H1 (cell line): ENCODE data around the gene SLC27A5. TPM values are rescaled to one million over a fixed set of nuclear protein-coding genes. Genes with fewer than 3 reads are reported as not detected.

Experiments used
- CTCF ChIA-PET: fragments of 300-600 bp; sonication (Branson Sonifier 250); formaldehyde crosslinking; loops from one replicate; lab custom pipeline; 2021; ENCODE audit not compliant: partially characterized antibody; lab: Charles Lee
- POLR2A ChIA-PET: fragments of 300-600 bp; sonication (Branson Sonifier 250); formaldehyde crosslinking; loops from one replicate; lab custom pipeline; 2021; ENCODE audit warnings: inconsistent platforms; ENCODE audit not compliant: partially characterized antibody; lab: Charles Lee
- DNase-seq, 2 experiments: peaks; one replicate each; pipeline versions ENCODE4 v3.0.0 to v3.0.0-alpha.2; 2010 to 2022; ENCODE audit warnings: low spot score in 2 of 2, low read depth in 1 of 2, mixed read lengths in 1 of 2
- FAIRE-seq: peaks from 2 replicates; lab custom pipeline; 2011; peaks lifted over from hg19 to GRCh38; lab: Jason Lieb, UNC
- H2AFZ ChIP-seq: 2 replicates; pipeline ENCODE4 v1.8.1; 2012; ENCODE audit warnings: low read length, inconsistent platforms
- H2AK5ac ChIP-seq: 2 replicates; pipeline ENCODE4 v1.6.1; 2013; ENCODE audit warnings: low read depth, low read length
- H2BK120ac ChIP-seq: replicated peaks from 2 replicates; pipeline ENCODE3; 2013; ENCODE audit warnings: low read depth, low read length, inconsistent platforms
- H2BK12ac ChIP-seq: 2 replicates; pipeline ENCODE4 v1.6.1; 2013; ENCODE audit warnings: low read depth, low read length
- H2BK15ac ChIP-seq: 2 replicates; pipeline ENCODE4 v1.6.1; 2013; ENCODE audit warnings: low read length
- H2BK20ac ChIP-seq: 2 replicates; pipeline ENCODE4 v1.6.1; 2013; ENCODE audit warnings: low read length
- H2BK5ac ChIP-seq: 2 replicates; pipeline ENCODE4 v1.6.1; 2013; ENCODE audit warnings: low read depth, low read length
- H3K14ac ChIP-seq: 2 replicates; pipeline ENCODE4 v1.6.1; 2013; ENCODE audit warnings: inconsistent platforms; ENCODE audit not compliant: insufficient read length
- H3K18ac ChIP-seq: 2 replicates; pipeline ENCODE4 v1.6.1; 2013; ENCODE audit warnings: low read length; ENCODE audit errors: extremely low read depth
- H3K23ac ChIP-seq: 2 replicates; pipeline ENCODE4 v1.6.1; 2013; ENCODE audit warnings: inconsistent platforms; ENCODE audit not compliant: insufficient read length
- H3K23me2 ChIP-seq: 2 replicates; pipeline ENCODE4 v1.6.1; 2013; ENCODE audit warnings: low read depth, low read length
- H3K27ac ChIP-seq: 2 replicates; pipeline ENCODE4 v1.6.1; 2011; ENCODE audit warnings: low read depth, low read length, inconsistent platforms
- H3K27me3 ChIP-seq, 4 experiments: replicated peaks in 1 of 4; 1 replicate in 1 of 4; 2 replicates in 3 of 4; pipeline versions ENCODE4 v1.6.1 to v1.8.1; 2011 to 2013; ENCODE audit warnings: low read length in 3 of 4, mild to moderate bottlenecking in 3 of 4, inconsistent platforms in 2 of 4, mixed read lengths in 2 of 4, moderate library complexity in 1 of 4; ENCODE audit not compliant: control insufficient read depth in 3 of 4, insufficient read depth in 3 of 4; ENCODE audit errors: extremely low read depth in 1 of 4
- H3K36me3 ChIP-seq, 4 experiments: 2 replicates each; pipeline versions ENCODE4 v1.6.1 to v1.8.1; 2011 to 2013; ENCODE audit warnings: mild to moderate bottlenecking in 4 of 4, low read length in 3 of 4, moderate library complexity in 2 of 4, control low read depth in 1 of 4, inconsistent platforms in 1 of 4; ENCODE audit not compliant: insufficient read depth in 4 of 4, control insufficient read depth in 2 of 4
- H3K4ac ChIP-seq: replicated peaks from 2 replicates; pipeline ENCODE3; 2013; ENCODE audit warnings: low read length, low read depth, mixed read lengths, inconsistent platforms; ENCODE audit not compliant: insufficient read length
- H3K4me1 ChIP-seq, 4 experiments: replicated peaks in 1 of 4; 1 replicate in 1 of 4; 2 replicates in 3 of 4; pipeline versions ENCODE4 v1.6.1 to v1.8.1; 2011 to 2013; ENCODE audit warnings: low read length in 3 of 4, inconsistent platforms in 2 of 4, mixed read lengths in 1 of 4; ENCODE audit not compliant: insufficient read depth in 4 of 4, control insufficient read depth in 3 of 4
- H3K4me2 ChIP-seq, 2 experiments: 2 replicates each; pipeline versions ENCODE4 v1.6.1 to v1.8.1; 2011 to 2013; ENCODE audit warnings: low read depth in 2 of 2, low read length in 2 of 2, control low read depth in 1 of 2, inconsistent platforms in 1 of 2, mild to moderate bottlenecking in 1 of 2; ENCODE audit not compliant: insufficient read depth in 1 of 2
- H3K4me3 ChIP-seq, 4 experiments: fragments of 200-600, 300-600 bp in 1 of 4; sonication (generic), shearing (Covaris generic), sonication (Bioruptor Twin) in 1 of 4; 2 replicates each; pipeline versions ENCODE4 v1.5.1 to v1.8.1; 2011 to 2016; ENCODE audit warnings: low read length in 4 of 4, low read depth in 3 of 4, control low read depth in 2 of 4, inconsistent platforms in 2 of 4, mild to moderate bottlenecking in 2 of 4, mixed read lengths in 1 of 4, moderate library complexity in 1 of 4; ENCODE audit not compliant: insufficient read depth in 2 of 4; ENCODE audit errors: extremely low read depth in 1 of 4
- H3K56ac ChIP-seq: replicated peaks from 2 replicates; pipeline ENCODE3; 2013; ENCODE audit warnings: low read depth, mild to moderate bottlenecking, mixed read lengths, low read length, inconsistent platforms; ENCODE audit not compliant: insufficient read length
- H3K79me1 ChIP-seq: 2 replicates; pipeline ENCODE4 v1.6.1; 2013; ENCODE audit warnings: low read depth, low read length, control low read depth
- H3K79me2 ChIP-seq, 2 experiments: 2 replicates each; pipeline versions ENCODE4 v1.6.1 to v1.8.1; 2012 to 2013; ENCODE audit warnings: low read length in 2 of 2, mild to moderate bottlenecking in 2 of 2, inconsistent platforms in 1 of 2; ENCODE audit not compliant: insufficient read depth in 2 of 2, control insufficient read depth in 1 of 2
- H3K9ac ChIP-seq, 4 experiments: replicated peaks in 1 of 4; 1 replicate in 1 of 4; 2 replicates in 3 of 4; pipeline versions ENCODE4 v1.6.1 to v1.8.1; 2011 to 2013; ENCODE audit warnings: low read depth in 3 of 4, low read length in 3 of 4, control low read depth in 2 of 4, mild to moderate bottlenecking in 2 of 4, moderate library complexity in 2 of 4, inconsistent platforms in 1 of 4; ENCODE audit errors: extremely low read depth in 1 of 4
- H3K9me3 ChIP-seq, 2 experiments: 2 replicates each; pipeline versions ENCODE4 v1.6.1 to v1.8.1; 2012 to 2013; ENCODE audit warnings: mild to moderate bottlenecking in 2 of 2, moderate library complexity in 2 of 2, control low read depth in 1 of 2, inconsistent platforms in 1 of 2, low read depth in 1 of 2, low read length in 1 of 2, mixed read lengths in 1 of 2; ENCODE audit not compliant: insufficient read depth in 2 of 2
- H4K20me1 ChIP-seq, 2 experiments: replicated peaks in 1 of 2; 2 replicates each; pipeline versions ENCODE3 to v1.8.1; 2011 to 2013; ENCODE audit warnings: inconsistent platforms in 2 of 2, low read length in 2 of 2, mild to moderate bottlenecking in 1 of 2; ENCODE audit not compliant: insufficient read depth in 2 of 2, control insufficient read depth in 1 of 2
- H4K5ac ChIP-seq: 2 replicates; pipeline ENCODE4 v1.6.1; 2013; ENCODE audit warnings: low read length, low read depth, mixed read lengths, inconsistent platforms; ENCODE audit not compliant: insufficient read length
- H4K8ac ChIP-seq: 2 replicates; pipeline ENCODE4 v1.8.0; 2013; ENCODE audit warnings: mild to moderate bottlenecking, moderate library complexity, low read length, inconsistent platforms; ENCODE audit not compliant: insufficient read depth; ENCODE audit errors: extremely low read depth
- H4K91ac ChIP-seq: replicated peaks from 2 replicates; pipeline ENCODE3; 2013; ENCODE audit warnings: low read length, mixed read lengths, inconsistent platforms; ENCODE audit not compliant: insufficient read length
- CEBPB ChIP-seq: IDR thresholded peaks from 2 replicates; pipeline ENCODE4 v1.6.1; 2012; ENCODE audit warnings: low read depth, low read length
- CHD2 ChIP-seq: IDR thresholded peaks from 2 replicates; pipeline ENCODE4 v1.6.1; 2012; ENCODE audit warnings: low read length, improper control_type of control experiment
- EP300 ChIP-seq, 2 experiments: IDR thresholded peaks; 1 replicate in 1 of 2; 2 replicates in 1 of 2; pipeline ENCODE4 v1.6.1; 2011 to 2012; ENCODE audit warnings: low read depth in 2 of 2, low read length in 2 of 2, mild to moderate bottlenecking in 2 of 2, borderline replicate concordance in 1 of 2, inconsistent platforms in 1 of 2, moderate library complexity in 1 of 2
- JUND ChIP-seq: IDR thresholded peaks from 2 replicates; pipeline ENCODE4 v1.6.1; 2011; ENCODE audit warnings: mild to moderate bottlenecking, improper control_type of control experiment, low read length
- KDM4A ChIP-seq: IDR thresholded peaks from one replicate; pipeline ENCODE4 v1.7.1; 2012; ENCODE audit warnings: low read depth, mild to moderate bottlenecking, moderate library complexity, low read length, inconsistent platforms; ENCODE audit not compliant: severe bottlenecking
- MAFK ChIP-seq: IDR thresholded peaks from 2 replicates; pipeline ENCODE4 v1.6.1; 2012; ENCODE audit warnings: low read depth, mild to moderate bottlenecking, improper control_type of control experiment, low read length
- NRF1 ChIP-seq: IDR thresholded peaks from 2 replicates; pipeline ENCODE4 v1.6.1; 2011; ENCODE audit warnings: mild to moderate bottlenecking, low read depth, low read length, improper control_type of control experiment
- RBBP5 ChIP-seq: IDR thresholded peaks from 2 replicates; pipeline ENCODE4 v1.7.1; 2012; ENCODE audit warnings: low read depth, mild to moderate bottlenecking, inconsistent platforms, low read length, moderate library complexity, borderline replicate concordance
- SIRT6 ChIP-seq: IDR thresholded peaks from one replicate; pipeline ENCODE4 v1.7.1; 2012; ENCODE audit warnings: low read length, inconsistent platforms
- ZNF274 ChIP-seq: IDR thresholded peaks from 2 replicates; pipeline ENCODE4 v1.7.0; 2012; ENCODE audit warnings: low read length, borderline replicate concordance; ENCODE audit errors: extremely low read depth
- WGBS, 2 experiments: shearing (Covaris generic) in 1 of 2; methylation state at CpG; one replicate each; pipeline versions ENCODE4 v1.1.6 to v1.1.7; 2013 to 2015; ENCODE audit warnings: low lambda C conversion rate in 2 of 2, mixed read lengths in 2 of 2, inconsistent platforms in 1 of 2, low coverage in 1 of 2, missing lambda C conversion rate in 1 of 2; ENCODE audit not compliant: insufficient replicate concordance in 2 of 2, insufficient coverage in 1 of 2, insufficient read length in 1 of 2; ENCODE audit errors: extremely low coverage in 1 of 2, missing lambda C conversion rate in 1 of 2; 5-methylcytosine and 5-hydroxymethylcytosine counted together
- polyA plus RNA-seq, 7 experiments: library from polyadenylated mRNA; depleted of rRNA in 3 of 7; stranded (reverse) in 5 of 7; unstranded in 2 of 7; fragments of >200 nt in 5 of 7; fragments of 200-250 nt in 2 of 7; gene quantifications; 1 replicate in 5 of 7; 2 replicates in 1 of 7; 4 replicates in 1 of 7; pipeline versions ENCODE4 v1.2.1 to v1.2.3, GENCODE V29; 2011 to 2013; ENCODE audit warnings: missing spikeins in 2 of 7, mixed read lengths in 2 of 7
- total RNA-seq: library from RNA; stranded (reverse); fragmentation: NEBNext Ultra II Directional; extraction: Animal tissue kit (Norgen Biotek cat#: 25700); gene quantifications from 2 replicates; pipeline ENCODE4 v1.2.1, GENCODE V29; 2021
- TF ChIP-seq, protein P1 (sequence below): IDR thresholded peaks from 2 replicates; pipeline ENCODE4 v1.6.1; 2011; ENCODE audit warnings: low read length, improper control_type of control experiment

The SLC27A5 gene
- total and polyA plus RNA-seq, 2 of the 8 experiments (the other 6 are each of a cell fraction or from before 2014, with no cell fraction given): 25.1 to 80.5 TPM

DNA sequence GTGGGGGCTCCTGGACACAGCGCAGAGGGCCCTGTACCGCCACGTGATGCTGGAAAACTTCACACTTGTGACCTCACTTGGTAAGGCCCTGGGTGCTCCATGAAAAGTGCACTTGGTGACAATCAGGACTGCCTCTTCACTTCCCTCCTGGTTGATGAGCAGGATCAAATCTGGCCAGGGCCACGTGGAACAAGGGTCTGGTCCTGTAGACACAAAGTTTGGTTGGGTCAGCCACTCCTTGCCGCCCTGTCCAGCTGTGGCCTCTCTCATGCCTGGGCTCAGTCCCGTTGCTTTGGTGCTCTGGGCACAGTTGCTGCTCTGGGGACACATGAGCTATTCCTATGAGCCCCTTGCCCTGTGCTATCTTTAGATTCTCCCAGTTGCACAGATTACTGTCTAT lies 58.0 kb downstream of the SLC27A5 start:
- no peaks in the 10 kb centered on the region for H4K20me1 ChIP-seq
- no peak overlapping the region for H2BK5ac ChIP-seq
- no peak overlapping the region for H2BK12ac ChIP-seq
- no peak overlapping the region for H3K4ac ChIP-seq
- no peak overlapping the region for H3K4me3 ChIP-seq
- no peak overlapping the region for H2BK20ac ChIP-seq
- no peak overlapping the region for H2BK15ac ChIP-seq
- DNase-seq (no peak), FAIRE-seq (no peak)
- no peak overlapping the region for H3K27ac ChIP-seq
- H2AK5ac ChIP-seq: no peak overlapping the region
- WGBS, 2 experiments: 95% methylated on average over 6 of the region's 6 CpGs; no CpG with 5 or more reads in 1 of the 2 experiments
- peaks cover 0 to 5% (median 2%) of the 10 kb centered on the region in 4 experiments; a peak in 3 of 8 replicates for H3K36me3 ChIP-seq
- H2AFZ ChIP-seq: no peak overlapping the region
- ChIA-PET CTCF (interaction anchor here (1.0 to 1.9 kb wide), 4 partner anchors 12 to 127 kb away, joined by 3 to 5 read pairs (median 3); no protein-coding TSS in a partner anchor), POLR2A (interaction anchor here (1.5 to 1.7 kb wide), 2 partner anchors 23 to 58 kb away, joined by 3 to 6 read pairs; partner anchors contain the start of gene RNF225)
- H4K5ac ChIP-seq: no peak overlapping the region
- no peak overlapping the region for H3K56ac ChIP-seq
- H3K27me3 ChIP-seq: peaks cover 0 to 12% (median 6%) of the 10 kb centered on the region in 4 experiments; a peak in 3 of 7 replicates
- no peaks in the 10 kb centered on the region; a peak in 1 of 4 replicates for H3K79me2 ChIP-seq
- H3K23me2 ChIP-seq: peaks cover 5% of the 10 kb centered on the region; the same call in 1 of the 2 replicates
- no peak overlapping the region for H4K8ac ChIP-seq
- H4K91ac ChIP-seq: no peak overlapping the region
- H3K18ac ChIP-seq: no peak overlapping the region
- no peak overlapping the region for H3K4me2 ChIP-seq
- no peaks in the 10 kb centered on the region for H3K4me1 ChIP-seq
- no peak overlapping the region for H3K23ac ChIP-seq
- peaks cover 8 to 10% of the 10 kb centered on the region in 2 experiments for H3K9me3 ChIP-seq
- no peak overlapping the region for H3K9ac ChIP-seq
- no peaks in the 10 kb centered on the region for H3K79me1 ChIP-seq
- no peak overlapping the region for H3K14ac ChIP-seq
- TF ChIP-seq CHD2 (no peak), RBBP5 (no peak), ZNF274 (no peak), JUND (no peak), KDM4A (no peak), EP300 (IDR thresholded peaks at IDR 0.05; ENCODE audit: borderline replicate concordance in 1 of 2, low read depth in 2 of 2, low read length in 2 of 2) (no peak), CEBPB (no peak), NRF1 (no peak), MAFK (no peak), SIRT6 (no peak)
- TF ChIP-seq, protein P1, sequence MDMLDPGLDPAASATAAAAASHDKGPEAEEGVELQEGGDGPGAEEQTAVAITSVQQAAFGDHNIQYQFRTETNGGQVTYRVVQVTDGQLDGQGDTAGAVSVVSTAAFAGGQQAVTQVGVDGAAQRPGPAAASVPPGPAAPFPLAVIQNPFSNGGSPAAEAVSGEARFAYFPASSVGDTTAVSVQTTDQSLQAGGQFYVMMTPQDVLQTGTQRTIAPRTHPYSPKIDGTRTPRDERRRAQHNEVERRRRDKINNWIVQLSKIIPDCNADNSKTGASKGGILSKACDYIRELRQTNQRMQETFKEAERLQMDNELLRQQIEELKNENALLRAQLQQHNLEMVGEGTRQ: no peak
- TF ChIP-seq, all 59 proteins: peak for 0
- no peak overlapping the region for H2BK120ac ChIP-seq
